PC-3 (cell line): ENCODE measurements around the gene DYSF.

Experiments
- CTCF ChIP-seq: fragments of 300-600 bp; sonication (generic); conservative IDR thresholded peaks from 2 replicates; pipeline ENCODE4 v1.5.1; 2017; ENCODE audit warnings: antibody characterized with exemption, low read depth, mild to moderate bottlenecking, low read length
- EZH2 ChIP-seq: fragments of 300-600 bp; sonication (generic); IDR thresholded peaks from one replicate; pipeline ENCODE4 v1.6.1; 2017; ENCODE audit warnings: antibody characterized with exemption, mild to moderate bottlenecking, low read length; ENCODE audit not compliant: unreplicated experiment
- EZH2phosphoT487 ChIP-seq: fragments of 300-600 bp; sonication (generic); IDR thresholded peaks from 2 replicates; pipeline ENCODE4 v1.6.1; 2018; ENCODE audit warnings: mild to moderate bottlenecking, antibody characterized with exemption, low read length, borderline replicate concordance

- TF ChIP-seq CTCF (no peak), EZH2 (no peak), EZH2phosphoT487 (no peak)
Observed at GRCh38 chr2:71647356-71647755, 194.0 kb downstream of the DYSF start.
